ENCODE data around the gene ERGIC1. TPM values are rescaled to one million over a fixed set of nuclear protein-coding genes. Genes with fewer than 3 reads are reported as not detected.

The ERGIC1 gene
- total and polyA plus RNA-seq, 2 of the 13 experiments (the other 11 are each of a cell fraction or from before 2014, with no cell fraction given) = 78.5 to 184 TPM

- no peak for TF ChIP-seq ARNT (IDR thresholded peaks at IDR 0.05)
- peak; percentile 79 for TF ChIP-seq SAP130 (CRISPR knock-in tag; IDR thresholded peaks at IDR 0.05; ENCODE audit: low read depth)
- 0 out of 2 replicates have a peak, but pooled peaks have one; percentile 23 for TF ChIP-seq FOXA3 (CRISPR knock-in tag; IDR thresholded peaks at IDR 0.05)
- TF ChIP-seq GABPA (IDR thresholded peaks at IDR 0.05; ENCODE audit: low read depth, low read length) = no peak; the same call in 1 of the 2 replicates
- peak; percentile 68 for TF ChIP-seq GABPA (CRISPR knock-in tag; IDR thresholded peaks at IDR 0.05; ENCODE audit: low read depth)
- peak; percentile 70; the same call in 1 of the 2 replicates for TF ChIP-seq ZNF430 (CRISPR knock-in tag; IDR thresholded peaks at IDR 0.05)
- TF ChIP-seq HOMEZ (CRISPR knock-in tag; IDR thresholded peaks at IDR 0.05; ENCODE audit: low read depth) = 0 out of 2 replicates have a peak, but pooled peaks have one; percentile 20
- TF ChIP-seq PRPF4 (IDR thresholded peaks at IDR 0.05; ENCODE audit: low read depth, low read length, poor library complexity, severe bottlenecking) = peak; percentile 59
- no peak for TF ChIP-seq ZNF296 (CRISPR knock-in tag; conservative IDR thresholded peaks at IDR 0.05)
- no peak for TF ChIP-seq TFDP1 (CRISPR knock-in tag; IDR thresholded peaks at IDR 0.05; ENCODE audit: borderline replicate concordance)
- TF ChIP-seq, protein P1, sequence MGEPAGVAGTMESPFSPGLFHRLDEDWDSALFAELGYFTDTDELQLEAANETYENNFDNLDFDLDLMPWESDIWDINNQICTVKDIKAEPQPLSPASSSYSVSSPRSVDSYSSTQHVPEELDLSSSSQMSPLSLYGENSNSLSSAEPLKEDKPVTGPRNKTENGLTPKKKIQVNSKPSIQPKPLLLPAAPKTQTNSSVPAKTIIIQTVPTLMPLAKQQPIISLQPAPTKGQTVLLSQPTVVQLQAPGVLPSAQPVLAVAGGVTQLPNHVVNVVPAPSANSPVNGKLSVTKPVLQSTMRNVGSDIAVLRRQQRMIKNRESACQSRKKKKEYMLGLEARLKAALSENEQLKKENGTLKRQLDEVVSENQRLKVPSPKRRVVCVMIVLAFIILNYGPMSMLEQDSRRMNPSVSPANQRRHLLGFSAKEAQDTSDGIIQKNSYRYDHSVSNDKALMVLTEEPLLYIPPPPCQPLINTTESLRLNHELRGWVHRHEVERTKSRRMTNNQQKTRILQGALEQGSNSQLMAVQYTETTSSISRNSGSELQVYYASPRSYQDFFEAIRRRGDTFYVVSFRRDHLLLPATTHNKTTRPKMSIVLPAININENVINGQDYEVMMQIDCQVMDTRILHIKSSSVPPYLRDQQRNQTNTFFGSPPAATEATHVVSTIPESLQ (CRISPR knock-in tag; conservative IDR thresholded peaks at IDR 0.05) = no peak
- peak; percentile 35; the same call in 1 of the 2 replicates for TF ChIP-seq TARDBP (CRISPR knock-in tag; IDR thresholded peaks at IDR 0.05)
Observed at GRCh38 chr5:172806897-172807672, 27.0 kb upstream of the ERGIC1 start (continued).
